Sigmoid colon (tissue), 4 donors: ENCODE measurements around the gene SLC27A2.

Experiments used
- EP300 ChIP-seq, 4 donors: sonication (generic); formaldehyde crosslinking; IDR thresholded peaks; one replicate each; pipeline ENCODE4 v1.6.1; 2017; ENCODE audit warnings: antibody characterized with exemption in 4 of 4
- POLR2A ChIP-seq, 2 donors: fragments of 450-650 bp; IDR thresholded peaks; one replicate each; pipeline ENCODE4 v1.6.1; 2016; ENCODE audit warnings: antibody characterized with exemption in 2 of 2, mild to moderate bottlenecking in 2 of 2, moderate library complexity in 2 of 2
- POLR2AphosphoS5 ChIP-seq, 4 donors: sonication (generic); formaldehyde crosslinking; IDR thresholded peaks; one replicate each; pipeline ENCODE4 v1.6.1; 2017; ENCODE audit warnings: antibody characterized with exemption in 4 of 4
- TF ChIP-seq, protein P1 (sequence below), 4 experiments: fragments of 450-650 bp in 3 of 4; fragments of 200-600 bp in 1 of 4; IDR thresholded peaks; one replicate each; pipeline ENCODE4 v1.5.1; 2016 to 2019; ENCODE audit warnings: antibody characterized with exemption in 4 of 4, mild to moderate bottlenecking in 3 of 4, moderate library complexity in 2 of 4

DNA sequence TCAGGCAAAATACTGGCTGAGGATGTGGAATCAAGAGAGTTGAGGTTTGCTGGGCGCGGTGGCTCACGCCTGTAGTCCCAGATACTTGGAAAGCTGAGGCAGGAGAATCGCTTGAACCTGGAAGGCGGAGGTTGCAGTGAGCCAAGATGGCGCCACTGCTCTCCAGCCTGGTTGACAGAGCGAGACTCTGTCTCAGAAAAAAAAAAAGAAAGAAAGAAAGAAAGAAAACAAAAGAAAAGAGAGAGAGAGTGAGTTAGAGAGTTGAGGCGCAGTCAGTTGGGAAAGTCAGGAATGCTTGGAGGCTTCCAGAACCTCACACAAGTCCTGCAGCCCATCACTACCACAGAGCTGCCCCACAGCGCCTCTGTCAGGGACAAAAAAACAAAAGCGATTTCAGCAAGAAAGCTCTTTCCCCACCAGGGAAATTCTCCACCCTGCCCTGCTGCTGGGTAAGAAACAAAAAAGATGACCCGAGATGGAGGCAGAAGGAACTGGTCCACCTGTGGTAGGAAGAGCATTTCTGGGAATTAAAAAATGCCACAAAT lies 69.7 kb downstream of the SLC27A2 start:
- TF ChIP-seq, protein P1, sequence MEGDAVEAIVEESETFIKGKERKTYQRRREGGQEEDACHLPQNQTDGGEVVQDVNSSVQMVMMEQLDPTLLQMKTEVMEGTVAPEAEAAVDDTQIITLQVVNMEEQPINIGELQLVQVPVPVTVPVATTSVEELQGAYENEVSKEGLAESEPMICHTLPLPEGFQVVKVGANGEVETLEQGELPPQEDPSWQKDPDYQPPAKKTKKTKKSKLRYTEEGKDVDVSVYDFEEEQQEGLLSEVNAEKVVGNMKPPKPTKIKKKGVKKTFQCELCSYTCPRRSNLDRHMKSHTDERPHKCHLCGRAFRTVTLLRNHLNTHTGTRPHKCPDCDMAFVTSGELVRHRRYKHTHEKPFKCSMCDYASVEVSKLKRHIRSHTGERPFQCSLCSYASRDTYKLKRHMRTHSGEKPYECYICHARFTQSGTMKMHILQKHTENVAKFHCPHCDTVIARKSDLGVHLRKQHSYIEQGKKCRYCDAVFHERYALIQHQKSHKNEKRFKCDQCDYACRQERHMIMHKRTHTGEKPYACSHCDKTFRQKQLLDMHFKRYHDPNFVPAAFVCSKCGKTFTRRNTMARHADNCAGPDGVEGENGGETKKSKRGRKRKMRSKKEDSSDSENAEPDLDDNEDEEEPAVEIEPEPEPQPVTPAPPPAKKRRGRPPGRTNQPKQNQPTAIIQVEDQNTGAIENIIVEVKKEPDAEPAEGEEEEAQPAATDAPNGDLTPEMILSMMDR (IDR thresholded peaks at IDR 0.05), result no peak
- TF ChIP-seq POLR2AphosphoS5 (IDR thresholded peaks at IDR 0.05) (no peak), POLR2A (IDR thresholded peaks at IDR 0.05) (no peak), EP300 (IDR thresholded peaks at IDR 0.05) (no peak)
